Measurements from ENCODE around the gene BHLHA9. TPM values are rescaled to one million over a fixed set of nuclear protein-coding genes. Genes with fewer than 3 reads are reported as not detected.
"Not testable (repeated sequence)": the region's sequence is repeated elsewhere in the genome, so short reads cannot be mapped to it uniquely, and the experiment has no call there.

Gene BHLHA9
- total RNA-seq, 4 donors from 2014 or later, result not detected

DNA sequence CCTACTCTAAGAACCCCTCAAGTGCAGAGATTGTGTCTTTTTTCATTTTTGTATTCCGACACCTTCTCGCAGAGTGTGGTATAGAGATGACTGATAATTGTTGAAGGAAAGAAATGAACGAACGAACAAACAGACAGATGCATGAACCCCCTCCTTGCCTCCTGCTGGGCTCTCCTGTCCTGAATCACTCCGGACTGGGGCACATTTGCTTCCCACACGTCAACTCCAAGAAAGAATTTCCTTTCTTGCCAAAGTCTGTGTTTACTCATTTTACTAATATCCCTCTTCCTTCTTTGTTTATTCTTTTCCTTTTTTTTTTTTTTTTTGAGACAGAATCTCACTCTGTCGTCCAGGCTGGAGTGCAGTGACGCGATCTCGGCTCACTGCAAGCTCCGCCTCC lies 37.5 kb upstream of the BHLHA9 start:
- ATAC-seq (ENCODE audit: low FRiP score), result no peak
- no peak for DNase-seq (ENCODE audit: low spot score)
- TF ChIP-seq, protein P1, sequence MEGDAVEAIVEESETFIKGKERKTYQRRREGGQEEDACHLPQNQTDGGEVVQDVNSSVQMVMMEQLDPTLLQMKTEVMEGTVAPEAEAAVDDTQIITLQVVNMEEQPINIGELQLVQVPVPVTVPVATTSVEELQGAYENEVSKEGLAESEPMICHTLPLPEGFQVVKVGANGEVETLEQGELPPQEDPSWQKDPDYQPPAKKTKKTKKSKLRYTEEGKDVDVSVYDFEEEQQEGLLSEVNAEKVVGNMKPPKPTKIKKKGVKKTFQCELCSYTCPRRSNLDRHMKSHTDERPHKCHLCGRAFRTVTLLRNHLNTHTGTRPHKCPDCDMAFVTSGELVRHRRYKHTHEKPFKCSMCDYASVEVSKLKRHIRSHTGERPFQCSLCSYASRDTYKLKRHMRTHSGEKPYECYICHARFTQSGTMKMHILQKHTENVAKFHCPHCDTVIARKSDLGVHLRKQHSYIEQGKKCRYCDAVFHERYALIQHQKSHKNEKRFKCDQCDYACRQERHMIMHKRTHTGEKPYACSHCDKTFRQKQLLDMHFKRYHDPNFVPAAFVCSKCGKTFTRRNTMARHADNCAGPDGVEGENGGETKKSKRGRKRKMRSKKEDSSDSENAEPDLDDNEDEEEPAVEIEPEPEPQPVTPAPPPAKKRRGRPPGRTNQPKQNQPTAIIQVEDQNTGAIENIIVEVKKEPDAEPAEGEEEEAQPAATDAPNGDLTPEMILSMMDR (IDR thresholded peaks at IDR 0.05), result no peak

DNA sequence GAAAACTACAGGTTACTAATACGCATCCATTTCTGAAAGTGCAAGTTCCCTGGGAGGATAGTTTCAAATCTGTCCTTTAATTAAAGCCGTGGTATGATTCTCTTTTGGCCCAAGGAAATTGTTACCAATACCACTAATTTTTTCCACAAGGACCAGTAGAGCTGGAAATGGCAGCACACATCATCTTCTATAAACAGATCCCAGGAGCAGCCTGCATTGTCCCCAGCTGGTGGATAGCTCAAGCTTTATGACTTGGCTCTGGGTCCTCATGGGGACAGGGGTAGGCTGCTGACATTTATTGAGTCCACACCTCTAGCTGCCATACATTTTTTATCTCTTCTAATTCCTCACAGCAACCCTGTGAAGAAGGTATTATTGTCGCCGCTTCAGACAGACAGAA lies 35.8 kb upstream of the BHLHA9 start:
- ATAC-seq (ENCODE audit: low FRiP score) (no peak), DNase-seq (ENCODE audit: low spot score) (no peak)
- TF ChIP-seq, protein P1 (IDR thresholded peaks at IDR 0.05), result no peak

DNA sequence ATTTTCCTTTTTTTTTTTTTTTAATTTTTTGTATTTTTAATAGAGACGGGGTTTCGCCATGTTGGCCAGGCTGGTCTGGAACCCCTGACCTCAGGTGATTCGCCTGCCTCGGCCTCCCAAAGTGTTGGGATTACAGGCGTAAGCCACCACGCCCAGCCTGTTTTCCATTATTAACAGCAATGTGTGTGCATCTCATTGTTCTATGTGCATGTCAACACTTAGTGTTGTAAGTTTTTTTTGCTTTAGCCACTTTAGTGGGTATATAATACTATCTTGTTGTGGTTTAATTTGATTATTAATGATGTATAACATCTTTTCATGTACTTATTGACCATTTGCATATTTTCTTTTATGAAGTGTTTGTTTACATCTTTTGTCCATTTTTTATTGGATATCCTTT lies 32.8 kb upstream of the BHLHA9 start:
- TF ChIP-seq, protein P1 (IDR thresholded peaks at IDR 0.05), result no peak
- ATAC-seq (ENCODE audit: low FRiP score), result no peak
- DNase-seq (ENCODE audit: low spot score), result no peak

DNA sequence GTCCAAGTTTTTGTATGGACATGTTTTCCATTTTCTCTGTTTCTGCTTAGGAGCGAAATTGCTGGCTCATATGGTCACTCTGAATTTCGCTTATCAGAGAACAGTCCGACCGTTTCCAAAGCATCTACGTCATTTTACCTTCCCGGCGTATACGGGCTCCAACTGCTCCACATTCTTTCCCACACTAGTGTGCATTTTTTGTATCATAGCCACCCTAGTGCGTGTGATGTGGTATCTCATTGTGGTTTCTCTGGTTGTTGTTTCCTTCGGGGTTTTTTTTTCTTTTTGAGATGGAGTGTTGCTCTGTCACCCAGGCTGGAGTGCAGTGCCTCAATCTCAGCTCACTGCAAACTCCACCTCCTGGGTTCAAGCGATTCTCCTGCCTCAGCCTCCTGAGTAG lies 31.0 kb upstream of the BHLHA9 start:
- ATAC-seq (ENCODE audit: low FRiP score) (peak; percentile 45), DNase-seq (ENCODE audit: low spot score) (no peak)
- TF ChIP-seq, protein P1 (IDR thresholded peaks at IDR 0.05), result no peak

- ATAC-seq (ENCODE audit: low FRiP score); DNase-seq (ENCODE audit: low spot score): not testable (repeated sequence)
Observed at GRCh38 chr17:1240426-1240825, 29.8 kb upstream of the BHLHA9 start.

GRCh38 chr17:1241929-1242328 lies 28.3 kb upstream of the BHLHA9 start:
- ATAC-seq (ENCODE audit: low FRiP score), result peak; percentile 85
- TF ChIP-seq, protein P1 (IDR thresholded peaks at IDR 0.05), result no peak
- DNase-seq (ENCODE audit: low spot score), result no peak

GRCh38 chr17:1244606-1245012 lies 25.6 kb upstream of the BHLHA9 start:
- ATAC-seq (ENCODE audit: low FRiP score) (peak; percentile 67), DNase-seq (ENCODE audit: low spot score) (no peak)
- TF ChIP-seq, protein P1 (IDR thresholded peaks at IDR 0.05), result no peak
